Lung (tissue), 12 donors: ENCODE results near the gene ASB18. TPM values are rescaled to one million over a fixed set of nuclear protein-coding genes. Genes with fewer than 3 reads are reported as not detected.

ENCODE experiments used
- ATAC-seq: fragments of 200-7000 bp; cut with Tn5 transposase; one replicate; pipeline ENCODE4 v1.9.1; 2020; ENCODE audit warnings: moderate number of reproducible peaks; ENCODE audit not compliant: insufficient read depth, low FRiP score
- DNase-seq, 3 donors: peaks; one replicate each; pipeline ENCODE4 v3.0.0-alpha.2; 2013 to 2017
- H3K27ac ChIP-seq, 2 donors: one replicate each; pipeline ENCODE4 v1.5.1; 2013; ENCODE audit warnings: mild to moderate bottlenecking in 2 of 2, moderate library complexity in 2 of 2, control low read depth in 1 of 2, inconsistent platforms in 1 of 2, low read depth in 1 of 2, low read length in 1 of 2
- H3K27me3 ChIP-seq, 3 donors: one replicate each; pipeline ENCODE4 v1.5.1; 2013; ENCODE audit warnings: low read length in 2 of 3; ENCODE audit not compliant: control insufficient read depth in 3 of 3, insufficient read depth in 3 of 3
- H3K36me3 ChIP-seq, 4 donors: one replicate each; pipeline ENCODE4 v1.5.1; 2013; ENCODE audit warnings: low read length in 4 of 4, mild to moderate bottlenecking in 1 of 4, moderate library complexity in 1 of 4; ENCODE audit not compliant: control insufficient read depth in 4 of 4, insufficient read depth in 4 of 4
- H3K4me1 ChIP-seq, 5 donors: one replicate each; pipeline ENCODE4 v1.5.1; 2013; ENCODE audit warnings: low read length in 5 of 5, mild to moderate bottlenecking in 2 of 5, moderate library complexity in 1 of 5; ENCODE audit not compliant: control insufficient read depth in 5 of 5, insufficient read depth in 5 of 5
- H3K4me3 ChIP-seq: one replicate; pipeline ENCODE4 v1.5.1; 2013; ENCODE audit warnings: mild to moderate bottlenecking, control low read depth, moderate library complexity
- H3K9ac ChIP-seq, 2 donors: one replicate each; pipeline ENCODE4 v1.5.1; 2013; ENCODE audit warnings: low read length in 2 of 2, control low read depth in 1 of 2; ENCODE audit not compliant: insufficient read depth in 1 of 2
- H3K9me3 ChIP-seq, 4 donors: one replicate each; pipeline ENCODE4 v1.5.1; 2013; ENCODE audit warnings: low read length in 3 of 4, mild to moderate bottlenecking in 1 of 4, moderate library complexity in 1 of 4; ENCODE audit not compliant: control insufficient read depth in 4 of 4, insufficient read depth in 3 of 4
- WGBS, 2 donors: extraction: QIAGEN DNeasy Blood & Tissue Kit; methylation state at CpG; one replicate each; pipeline ENCODE4 v1.1.7; 2013; 5-methylcytosine and 5-hydroxymethylcytosine counted together
- polyA plus RNA-seq, 2 donors: library from polyadenylated mRNA; stranded (reverse); fragments of 200-250 nt; gene quantifications; one replicate each; pipeline ENCODE4 v1.2.1, GENCODE V29; 2013
- total RNA-seq, 2 donors: library from RNA; depleted of rRNA in 1 of 2; stranded (reverse); fragments of >200 nt in 1 of 2; gene quantifications; one replicate each; pipeline ENCODE4 v1.2.1, GENCODE V29; 2014 to 2021
- TF ChIP-seq, protein P1 (sequence below): IDR thresholded peaks from 2 replicates; pipeline ENCODE4 v1.5.1; 2012; ENCODE audit warnings: mild to moderate bottlenecking; ENCODE audit errors: control extremely low read depth, extremely low read depth
- donor health status: control.
- donor health status: control.
- donor health status: Bipolar disorder and iron deficiency.
- donor health status: healthy.
- donor health status: DM: yes; HTN: yes; CAD: no.

The ASB18 gene
- total and polyA plus RNA-seq, 4 donors: not detected

- DNase-seq: no peak
- Histone ChIP-seq H3K27ac (no peak overlapping the region), H3K27me3 (peaks cover 0 to 16% (median 0%) of the 10 kb centered on the region in 3 donors), H3K9me3 (peaks cover 0 to 5% (median 0%) of the 10 kb centered on the region in 4 donors), H3K4me3 (no peak overlapping the region), H3K9ac (no peak overlapping the region), H3K36me3 (no peaks in the 10 kb centered on the region), H3K4me1 (no peaks in the 10 kb centered on the region)
- 72 to 78% methylated on average over 8 of the region's 8 CpGs for WGBS, 2 donors
- TF ChIP-seq, protein P1, sequence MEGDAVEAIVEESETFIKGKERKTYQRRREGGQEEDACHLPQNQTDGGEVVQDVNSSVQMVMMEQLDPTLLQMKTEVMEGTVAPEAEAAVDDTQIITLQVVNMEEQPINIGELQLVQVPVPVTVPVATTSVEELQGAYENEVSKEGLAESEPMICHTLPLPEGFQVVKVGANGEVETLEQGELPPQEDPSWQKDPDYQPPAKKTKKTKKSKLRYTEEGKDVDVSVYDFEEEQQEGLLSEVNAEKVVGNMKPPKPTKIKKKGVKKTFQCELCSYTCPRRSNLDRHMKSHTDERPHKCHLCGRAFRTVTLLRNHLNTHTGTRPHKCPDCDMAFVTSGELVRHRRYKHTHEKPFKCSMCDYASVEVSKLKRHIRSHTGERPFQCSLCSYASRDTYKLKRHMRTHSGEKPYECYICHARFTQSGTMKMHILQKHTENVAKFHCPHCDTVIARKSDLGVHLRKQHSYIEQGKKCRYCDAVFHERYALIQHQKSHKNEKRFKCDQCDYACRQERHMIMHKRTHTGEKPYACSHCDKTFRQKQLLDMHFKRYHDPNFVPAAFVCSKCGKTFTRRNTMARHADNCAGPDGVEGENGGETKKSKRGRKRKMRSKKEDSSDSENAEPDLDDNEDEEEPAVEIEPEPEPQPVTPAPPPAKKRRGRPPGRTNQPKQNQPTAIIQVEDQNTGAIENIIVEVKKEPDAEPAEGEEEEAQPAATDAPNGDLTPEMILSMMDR: no peak
- no peak for ATAC-seq
Measured at GRCh38 chr2:236257136-236257535, 7.1 kb downstream of the ASB18 start.

GRCh38 chr2:236256366-236256985 lies 7.7 kb downstream of the ASB18 start:
- ATAC-seq (no peak), DNase-seq (no peak)
- peaks cover 0 to 4% (median 0%) of the 10 kb centered on the region in 4 donors for H3K9me3 ChIP-seq
- no peak overlapping the region for H3K4me3 ChIP-seq
- H3K4me1 ChIP-seq: no peaks in the 10 kb centered on the region
- H3K36me3 ChIP-seq: no peaks in the 10 kb centered on the region
- H3K9ac ChIP-seq: no peak overlapping the region
- TF ChIP-seq, protein P1: no peak
- WGBS, 2 donors: 43 to 57% methylated on average over 8 of the region's 8 CpGs
- no peak overlapping the region for H3K27ac ChIP-seq
- H3K27me3 ChIP-seq: peaks cover 0 to 16% (median 0%) of the 10 kb centered on the region in 3 donors

GRCh38 chr2:236254674-236255073 lies 9.5 kb downstream of the ASB18 start:
- ATAC-seq (no peak), DNase-seq (no peak)
- WGBS, 2 donors: 75 to 82% methylated on average over 13 of the region's 13 CpGs
- H3K4me3 ChIP-seq: no peak overlapping the region
- no peaks in the 10 kb centered on the region for H3K9me3 ChIP-seq
- H3K36me3 ChIP-seq: no peaks in the 10 kb centered on the region
- H3K27ac ChIP-seq: no peak overlapping the region
- peaks cover 0 to 6% (median 0%) of the 10 kb centered on the region in 5 donors for H3K4me1 ChIP-seq
- H3K27me3 ChIP-seq: peaks cover 0 to 22% (median 7%) of the 10 kb centered on the region in 3 donors
- TF ChIP-seq, protein P1: no peak
- no peak overlapping the region for H3K9ac ChIP-seq

GRCh38 chr2:236254001-236254400 lies 10.2 kb downstream of the ASB18 start:
- TF ChIP-seq, protein P1: no peak
- peaks cover 0 to 6% (median 0%) of the 10 kb centered on the region in 5 donors for H3K4me1 ChIP-seq
- no peaks in the 10 kb centered on the region for H3K36me3 ChIP-seq
- H3K27me3 ChIP-seq: peaks cover 0 to 22% (median 7%) of the 10 kb centered on the region in 3 donors
- H3K27ac ChIP-seq: peak overlapping the region in 1 of 2 donors; percentile 58
- no peak overlapping the region for H3K4me3 ChIP-seq
- WGBS, 2 donors: 82 to 85% methylated on average over 3 of the region's 3 CpGs
- ATAC-seq (no peak), DNase-seq (no peak)
- H3K9ac ChIP-seq: no peak overlapping the region
- no peaks in the 10 kb centered on the region for H3K9me3 ChIP-seq
